Measurements from ENCODE around the gene GDPD5.

Gene GDPD5

GRCh38 chr11:75535071-75535470 is 9.3 kb upstream of the GDPD5 start:
- FAIRE-seq (no peak), DNase-seq (ENCODE audit: insufficient read length, low spot score) (no peak)
- no peak for TF ChIP-seq POLR2A (IDR thresholded peaks at IDR 0.05; ENCODE audit: low read depth, low read length)

DNA sequence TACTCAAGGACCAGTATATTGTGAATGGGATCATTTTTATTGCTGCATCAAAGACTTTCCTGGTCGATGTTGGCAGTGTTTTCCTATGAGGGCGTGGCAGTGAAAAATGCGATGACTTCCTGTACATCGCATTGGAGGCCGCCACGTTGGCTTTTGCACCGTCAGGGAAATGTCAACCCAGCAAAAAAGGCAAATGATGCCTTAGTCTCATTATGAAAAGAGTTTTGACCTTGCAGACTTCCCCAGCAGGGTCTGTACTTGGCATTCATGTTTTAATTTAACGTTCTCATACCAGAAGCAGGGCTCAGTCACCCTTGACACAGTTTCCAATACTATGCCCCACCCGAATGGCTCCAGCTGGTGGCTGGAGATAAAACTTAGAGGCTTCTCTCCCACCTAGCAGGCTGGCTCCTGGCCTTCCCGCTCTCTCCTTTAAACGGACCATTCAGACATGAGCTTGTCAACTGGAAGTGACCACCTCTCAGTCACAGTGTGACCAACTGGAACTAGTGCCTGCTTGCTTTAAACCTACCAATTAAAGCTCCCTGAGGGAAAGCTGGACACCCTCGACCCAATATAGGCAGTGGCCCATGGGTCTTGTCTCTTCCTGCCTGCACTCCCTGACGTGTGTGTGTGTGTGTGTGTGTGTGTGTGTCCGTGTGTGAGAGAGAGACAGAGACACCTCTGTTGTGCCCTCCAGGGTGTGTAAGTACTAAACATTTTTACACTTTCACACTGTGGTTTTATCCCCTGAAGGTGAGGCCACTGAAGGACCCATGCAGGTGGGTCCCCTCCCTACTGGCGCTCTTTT is 8.7 kb upstream of the GDPD5 start:
- DNase-seq (ENCODE audit: insufficient read length, low spot score) (no peak), FAIRE-seq (no peak)
- TF ChIP-seq POLR2A (IDR thresholded peaks at IDR 0.05; ENCODE audit: low read depth, low read length), result no peak

DNA sequence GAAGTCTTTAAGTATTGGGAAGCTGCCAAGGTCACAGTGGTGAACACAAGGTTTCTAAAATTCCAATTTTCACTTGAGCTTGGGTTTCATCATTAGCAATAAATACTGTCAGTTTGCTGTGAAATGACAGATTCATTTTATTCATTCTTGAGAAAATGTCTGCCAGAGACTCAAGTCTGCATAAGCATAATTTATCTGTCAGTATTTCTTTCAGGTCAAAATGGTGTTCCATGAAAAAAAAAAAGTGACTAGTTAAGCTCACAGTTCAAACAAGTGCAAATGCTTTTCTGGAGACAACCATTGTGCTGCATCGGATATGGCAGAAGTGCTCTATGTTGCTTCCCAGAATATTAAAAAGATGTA is 8.1 kb upstream of the GDPD5 start:
- FAIRE-seq (no peak), DNase-seq (ENCODE audit: insufficient read length, low spot score) (no peak)
- TF ChIP-seq POLR2A (IDR thresholded peaks at IDR 0.05; ENCODE audit: low read depth, low read length), result no peak

DNA sequence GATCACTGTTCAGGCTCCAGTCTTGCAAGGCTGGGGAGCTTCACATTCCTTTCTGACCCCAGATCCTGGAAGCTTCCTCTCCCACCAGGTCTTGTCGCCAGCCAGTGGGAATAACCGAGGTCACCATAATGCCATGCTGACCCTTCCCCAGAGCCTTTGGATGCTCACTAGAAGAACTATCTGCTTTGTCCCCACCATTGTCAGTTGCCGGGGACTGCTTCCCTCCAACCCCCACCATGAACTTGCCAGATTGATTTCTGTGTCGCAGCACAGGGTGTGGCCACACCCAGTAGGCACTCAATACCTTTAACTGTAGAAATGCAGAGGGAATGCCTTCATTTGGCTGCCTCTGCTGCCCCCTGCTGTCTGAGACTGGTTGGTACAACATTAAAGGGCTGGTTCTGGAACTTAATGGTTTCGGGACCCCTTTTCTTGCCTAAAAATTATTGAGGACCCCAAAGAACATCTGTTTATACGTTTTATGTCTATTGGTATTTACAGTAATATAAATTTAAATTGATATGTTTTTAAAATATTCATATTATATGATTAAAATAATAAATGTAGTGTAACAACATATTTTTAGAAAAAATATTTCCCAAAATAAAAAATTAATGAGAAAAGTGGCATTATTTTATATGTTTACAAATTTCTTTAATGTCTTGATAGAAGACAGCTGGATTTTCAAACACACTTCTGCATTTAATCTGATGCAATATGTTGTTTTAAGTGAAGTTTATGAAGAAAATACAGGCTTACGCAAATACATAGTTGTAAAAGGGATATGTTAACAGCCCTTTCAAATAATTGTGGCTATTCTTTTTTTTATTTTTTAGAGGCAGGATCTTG is 6.7 kb upstream of the GDPD5 start:
- no peak for TF ChIP-seq POLR2A (IDR thresholded peaks at IDR 0.05; ENCODE audit: low read depth, low read length)
- peak; percentile 76 for DNase-seq (ENCODE audit: insufficient read length, low spot score)
- FAIRE-seq, result no peak

GRCh38 chr11:75531325-75531724 is 5.6 kb upstream of the GDPD5 start:
- no peak; the same call in 1 of the 2 replicates for TF ChIP-seq POLR2A (IDR thresholded peaks at IDR 0.05; ENCODE audit: low read depth, low read length)
- FAIRE-seq (no peak), DNase-seq (ENCODE audit: insufficient read length, low spot score) (no peak)

GRCh38 chr11:75530577-75530976 is 4.8 kb upstream of the GDPD5 start:
- DNase-seq (ENCODE audit: insufficient read length, low spot score) (no peak), FAIRE-seq (no peak)
- no peak for TF ChIP-seq POLR2A (IDR thresholded peaks at IDR 0.05; ENCODE audit: low read depth, low read length)

DNA sequence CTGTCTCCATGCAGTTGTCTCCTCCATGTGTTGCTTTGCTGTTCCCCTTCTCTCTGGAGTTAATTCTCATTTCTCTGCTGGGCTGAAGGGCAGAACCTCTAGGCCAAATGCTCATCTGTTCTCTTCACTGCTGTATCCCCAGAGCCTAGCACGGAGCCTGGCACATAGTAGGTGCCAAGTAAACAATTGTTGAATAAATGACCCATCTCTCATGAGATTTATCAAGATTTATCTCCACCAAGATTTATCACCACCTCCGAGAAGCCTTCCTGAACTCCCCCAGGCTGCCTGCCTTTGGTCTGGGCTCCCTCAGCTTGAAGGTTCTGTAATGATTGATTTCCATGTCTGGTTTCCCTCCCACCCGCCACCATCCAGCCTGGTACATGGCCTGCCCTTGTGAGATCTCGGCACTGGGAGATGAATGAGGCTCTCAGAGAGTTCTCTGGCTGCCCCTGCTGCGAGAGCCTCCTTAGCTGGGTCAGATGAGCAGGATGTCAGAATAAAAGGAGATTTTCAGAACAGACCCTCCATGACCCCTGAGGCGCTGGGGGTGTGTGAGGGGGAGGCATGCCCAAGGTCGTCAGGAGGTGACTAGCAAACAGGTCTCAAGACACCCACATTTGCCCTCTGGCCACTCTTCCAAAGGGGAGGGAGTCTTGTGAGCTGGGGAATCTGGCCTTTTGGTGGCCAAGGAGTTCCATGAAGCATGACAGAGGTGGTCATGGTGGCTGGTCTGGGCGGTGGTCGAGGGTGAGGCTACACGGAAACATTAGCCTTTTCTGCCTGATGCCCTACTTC is 2.4 kb upstream of the GDPD5 start:
- no peak for TF ChIP-seq POLR2A (IDR thresholded peaks at IDR 0.05; ENCODE audit: low read depth, low read length)
- DNase-seq (ENCODE audit: insufficient read length, low spot score) (no peak), FAIRE-seq (no peak)

DNA sequence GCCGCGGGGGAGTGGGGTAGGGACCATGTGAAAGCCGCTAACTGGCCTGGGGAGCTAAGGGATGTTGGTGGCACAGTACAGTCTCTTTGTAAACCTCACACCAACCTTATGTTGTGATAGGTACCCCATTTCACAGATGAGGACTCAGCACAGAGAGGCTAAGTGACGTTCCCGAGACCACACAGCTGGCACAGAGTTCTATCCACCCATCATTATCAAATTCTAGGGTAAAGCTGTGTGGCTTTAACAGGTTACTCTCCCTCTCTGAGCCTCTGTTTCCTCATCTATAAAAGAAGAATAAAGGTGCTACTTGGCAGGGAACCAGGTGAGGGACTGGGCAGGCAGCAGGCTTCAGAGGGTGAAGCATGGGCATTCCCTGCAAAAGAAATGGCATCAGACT is 1.4 kb upstream of the GDPD5 start:
- no peak for FAIRE-seq
- no peak for DNase-seq (ENCODE audit: insufficient read length, low spot score)
- TF ChIP-seq POLR2A (IDR thresholded peaks at IDR 0.05; ENCODE audit: low read depth, low read length), result no peak

DNA sequence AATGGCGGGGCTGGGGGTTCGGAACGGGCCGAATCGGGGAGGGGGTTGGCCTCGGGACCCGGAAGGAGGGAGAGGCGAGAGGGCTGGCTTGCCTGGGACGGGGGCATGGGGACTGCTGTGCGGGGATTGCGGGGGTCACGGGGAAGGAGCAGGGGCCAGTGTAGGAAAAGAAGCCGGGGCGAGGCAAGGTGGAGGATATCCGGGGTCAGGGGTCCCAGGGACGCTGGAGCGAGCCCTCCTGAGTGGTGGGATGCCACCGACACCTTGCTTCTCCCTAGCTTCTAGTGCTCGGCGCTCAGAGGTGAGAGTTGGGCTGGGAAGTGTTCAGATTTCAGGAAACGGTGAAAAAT is 426 bp upstream of the GDPD5 start:
- FAIRE-seq, result no peak
- TF ChIP-seq POLR2A (IDR thresholded peaks at IDR 0.05; ENCODE audit: low read depth, low read length), result no peak
- DNase-seq (ENCODE audit: insufficient read length, low spot score), result no peak

DNA sequence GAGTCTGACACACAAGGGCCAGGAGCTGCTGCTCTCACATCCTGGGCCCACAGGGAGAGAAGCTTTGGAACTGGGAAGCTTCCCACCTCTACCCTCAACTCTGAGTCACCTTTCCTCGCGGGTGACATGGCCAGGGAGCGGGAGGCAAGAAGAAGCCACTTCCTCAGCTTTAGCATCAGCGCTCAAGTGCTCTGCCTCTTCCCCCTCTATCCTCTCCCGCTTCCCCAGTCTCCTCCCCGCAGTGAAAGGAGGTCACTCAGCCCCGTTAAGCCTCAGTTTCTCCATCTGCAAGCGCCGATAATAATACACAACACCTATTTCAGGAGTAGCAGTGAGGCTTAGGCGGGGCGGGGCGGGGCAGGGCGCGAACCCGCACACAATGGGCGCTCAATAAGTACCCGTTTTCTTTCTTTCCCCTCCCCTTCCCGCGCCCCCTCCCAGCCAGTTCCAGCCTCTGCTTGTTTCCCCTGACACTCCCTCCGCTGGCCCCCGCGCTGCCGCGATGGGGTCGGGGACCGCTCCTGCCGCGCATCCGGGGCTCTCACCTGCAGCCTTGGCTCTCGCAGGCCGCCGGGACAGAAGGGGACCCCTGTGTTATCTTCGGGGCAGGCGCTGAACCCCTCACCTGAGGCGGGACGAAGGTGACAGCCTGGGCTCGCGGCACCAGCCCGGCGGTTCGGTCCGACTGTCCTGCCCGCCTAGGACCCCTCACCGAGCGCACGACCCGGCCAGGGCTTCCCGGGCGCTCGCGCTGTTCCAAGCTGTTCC is 892 bp downstream of the GDPD5 start:
- TF ChIP-seq POLR2A (IDR thresholded peaks at IDR 0.05; ENCODE audit: low read depth, low read length), result no peak
- DNase-seq (ENCODE audit: insufficient read length, low spot score), result peak; percentile 87
- no peak for FAIRE-seq

DNA sequence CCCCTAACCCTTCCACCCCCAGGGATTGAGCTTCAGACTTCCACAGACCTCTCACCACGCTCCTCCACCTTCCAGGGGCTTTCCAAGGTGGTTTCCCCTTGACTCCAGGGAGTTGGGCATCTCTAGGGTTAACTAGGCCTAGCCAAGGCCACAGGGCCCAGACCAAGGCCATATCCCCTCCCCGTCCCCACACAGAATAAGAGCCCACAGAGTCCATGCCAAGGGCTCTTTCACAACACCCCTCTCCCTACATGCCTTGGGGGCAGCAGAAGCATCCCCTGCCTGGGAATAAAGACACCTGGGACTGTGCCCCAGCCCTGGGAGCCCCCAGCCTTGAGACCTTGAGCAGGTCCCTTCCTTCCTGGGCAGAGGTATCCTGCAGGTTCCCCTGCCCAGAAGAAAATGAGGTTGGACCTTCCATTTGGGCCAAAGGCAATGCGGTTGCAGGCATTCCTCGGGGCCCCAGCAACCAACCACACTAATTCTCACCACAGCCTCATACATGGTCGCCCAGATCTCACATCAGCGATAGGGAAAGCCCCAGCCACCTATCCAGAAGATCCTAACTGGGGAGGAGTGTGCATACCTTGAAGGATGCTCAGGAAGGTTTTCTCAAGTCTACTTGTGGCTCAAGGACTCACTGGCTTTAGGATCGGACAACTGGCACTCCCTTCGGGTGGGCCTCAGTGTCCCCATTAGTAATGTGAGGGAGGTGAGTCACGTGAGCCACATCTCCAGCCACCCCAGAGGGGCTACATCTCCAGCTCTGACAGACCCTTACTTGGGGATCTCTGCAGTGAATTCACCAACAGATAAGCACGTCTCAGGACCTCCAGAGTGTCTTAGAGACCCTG is 1.7 kb downstream of the GDPD5 start:
- DNase-seq (ENCODE audit: insufficient read length, low spot score) (no peak), FAIRE-seq (no peak)
- no peak for TF ChIP-seq POLR2A (IDR thresholded peaks at IDR 0.05; ENCODE audit: low read depth, low read length)

DNA sequence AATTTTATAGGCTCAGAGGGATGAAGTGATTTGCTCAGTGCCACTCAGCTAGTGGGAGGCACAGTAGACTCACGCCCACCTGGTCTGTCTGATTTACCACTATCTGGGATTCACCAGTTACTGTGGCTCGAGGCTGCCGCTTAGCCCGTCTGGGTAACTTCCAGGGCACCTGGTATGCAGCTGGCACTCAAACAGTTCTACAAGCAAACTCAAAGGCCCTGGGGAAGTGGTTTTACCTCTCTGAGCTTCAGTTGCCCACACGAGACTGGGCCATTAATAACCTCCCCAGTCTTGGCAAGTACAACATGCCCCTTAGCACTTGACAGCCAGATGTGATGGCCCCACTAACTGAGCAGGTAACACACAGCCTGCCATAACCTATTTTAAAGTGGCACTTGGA is 2.6 kb downstream of the GDPD5 start:
- no peak for FAIRE-seq
- DNase-seq (ENCODE audit: insufficient read length, low spot score), result no peak
- no peak for TF ChIP-seq POLR2A (IDR thresholded peaks at IDR 0.05; ENCODE audit: low read depth, low read length)
